ENCODE data around the gene TSC22D2. TPM values are rescaled to one million over a fixed set of nuclear protein-coding genes. Genes with fewer than 3 reads are reported as not detected.

Gene TSC22D2
- total RNA-seq, 1 experiment from 2014 or later = 20.0 TPM

DNA sequence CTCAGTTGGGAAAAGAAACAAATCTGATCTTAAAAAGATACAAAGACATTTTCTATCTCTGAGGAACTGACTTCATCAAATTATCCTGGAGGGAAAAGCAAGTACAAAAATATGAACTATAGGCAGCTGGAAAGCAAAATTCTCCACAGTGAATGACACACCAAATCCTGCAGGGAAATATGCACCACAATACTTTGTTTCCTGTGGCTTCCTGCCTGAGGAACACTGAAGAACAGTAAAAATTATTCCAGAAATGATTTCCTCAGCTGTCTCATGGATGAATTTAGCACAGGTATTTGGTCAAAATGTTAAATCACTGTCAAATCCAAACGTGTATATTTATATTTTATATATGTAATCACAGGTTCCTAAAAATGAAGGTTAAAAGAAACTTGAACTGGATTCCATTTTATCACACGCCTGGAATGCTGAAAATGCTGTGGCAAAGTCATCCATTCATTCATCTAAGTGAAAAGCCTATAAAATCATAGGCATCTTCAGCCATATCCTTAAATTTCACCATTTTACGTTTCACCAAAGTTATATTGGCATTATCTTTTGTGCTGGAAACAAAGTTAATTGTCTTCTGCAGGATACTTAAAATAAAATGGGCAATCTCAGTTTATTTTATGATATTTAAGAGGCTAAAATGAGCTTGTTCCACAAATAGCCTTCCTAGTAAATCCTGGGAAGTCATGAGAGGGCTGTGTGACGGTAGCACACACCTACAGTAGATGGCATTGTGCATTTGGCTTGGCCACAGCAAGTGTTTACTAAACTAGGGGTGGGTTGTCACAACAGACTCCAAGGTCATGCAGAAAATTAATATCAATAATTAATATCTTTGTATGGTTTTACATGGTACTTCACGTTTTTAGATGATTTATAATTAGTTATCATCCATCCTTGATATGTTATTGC is 19.3 kb upstream of the TSC22D2 start:
- no peak overlapping the region for H2AFZ ChIP-seq (ENCODE audit: low read depth, low read length, poor library complexity, severe bottlenecking)
- no peaks in the 10 kb centered on the region for H3K36me3 ChIP-seq (ENCODE audit: control insufficient read depth in 1 of 2, insufficient read depth in 2 of 2, low read length in 2 of 2)
- no peak overlapping the region for H3K4me3 ChIP-seq (replicated peaks in 1 of 2; ENCODE audit: low read depth in 1 of 2, low read length in 2 of 2)
- H3K9ac ChIP-seq (ENCODE audit: low read length) = no peak overlapping the region
- DNase-seq (ENCODE audit: low read depth, low spot score) = no peak
- intact Hi-C loops (cut with micrococcal nuclease) = no loop called here
- no TSS peak for BruUV-seq (replicated peaks)
- H3K9me2 ChIP-seq (ENCODE audit: insufficient read depth) = no peaks in the 10 kb centered on the region
- no peak overlapping the region for H3K27ac ChIP-seq (ENCODE audit: low read depth, low read length)
- no peaks in the 10 kb centered on the region for H4K20me1 ChIP-seq (ENCODE audit: insufficient read depth)
- ATAC-seq = no peak
- no peaks in the 10 kb centered on the region for H3K9me3 ChIP-seq (ENCODE audit: control insufficient read depth in 1 of 2, insufficient read depth in 1 of 2, low read depth in 1 of 2, low read length in 2 of 2)
- no peak overlapping the region for H3K4me2 ChIP-seq (ENCODE audit: low read length)
- ChIA-PET POLR2A (no interaction called here), CTCF (no interaction called here), RAD21 (ENCODE audit: low non-redundant PET in 1 of 2, low total read pairs in 2 of 2, uncharacterized antibody in 2 of 2, unreplicated experiment in 2 of 2) (no interaction called here)
- H3K4me1 ChIP-seq (ENCODE audit: control insufficient read depth in 1 of 2, insufficient read depth in 2 of 2, low read length in 2 of 2) = peaks cover 0 to 6% of the 10 kb centered on the region in 2 experiments; a peak in 2 of 4 replicates
- TF ChIP-seq TCF7L2 (IDR thresholded peaks at IDR 0.05; ENCODE audit: borderline replicate concordance, extremely low read depth, insufficient read depth, insufficient read length) (no peak), EGR1 (IDR thresholded peaks at IDR 0.05; ENCODE audit: low read depth) (no peak), EZH2phosphoT487 (IDR thresholded peaks at IDR 0.05; ENCODE audit: borderline replicate concordance) (no peak), ZFX (IDR thresholded peaks at IDR 0.05) (no peak), POLR2A (IDR thresholded peaks at IDR 0.05; ENCODE audit: borderline replicate concordance, extremely low read depth, insufficient read depth, insufficient read length) (no peak)
- TF ChIP-seq, protein P1, sequence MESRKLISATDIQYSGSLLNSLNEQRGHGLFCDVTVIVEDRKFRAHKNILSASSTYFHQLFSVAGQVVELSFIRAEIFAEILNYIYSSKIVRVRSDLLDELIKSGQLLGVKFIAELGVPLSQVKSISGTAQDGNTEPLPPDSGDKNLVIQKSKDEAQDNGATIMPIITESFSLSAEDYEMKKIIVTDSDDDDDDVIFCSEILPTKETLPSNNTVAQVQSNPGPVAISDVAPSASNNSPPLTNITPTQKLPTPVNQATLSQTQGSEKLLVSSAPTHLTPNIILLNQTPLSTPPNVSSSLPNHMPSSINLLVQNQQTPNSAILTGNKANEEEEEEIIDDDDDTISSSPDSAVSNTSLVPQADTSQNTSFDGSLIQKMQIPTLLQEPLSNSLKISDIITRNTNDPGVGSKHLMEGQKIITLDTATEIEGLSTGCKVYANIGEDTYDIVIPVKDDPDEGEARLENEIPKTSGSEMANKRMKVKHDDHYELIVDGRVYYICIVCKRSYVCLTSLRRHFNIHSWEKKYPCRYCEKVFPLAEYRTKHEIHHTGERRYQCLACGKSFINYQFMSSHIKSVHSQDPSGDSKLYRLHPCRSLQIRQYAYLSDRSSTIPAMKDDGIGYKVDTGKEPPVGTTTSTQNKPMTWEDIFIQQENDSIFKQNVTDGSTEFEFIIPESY (IDR thresholded peaks at IDR 0.05; ENCODE audit: extremely low read depth, insufficient replicate concordance, low read length) = no peak
- no peaks in the 10 kb centered on the region for H3K79me2 ChIP-seq (ENCODE audit: insufficient read depth, low read length)
- H3K27me3 ChIP-seq (ENCODE audit: insufficient read depth, low read length) = no peaks in the 10 kb centered on the region

DNA sequence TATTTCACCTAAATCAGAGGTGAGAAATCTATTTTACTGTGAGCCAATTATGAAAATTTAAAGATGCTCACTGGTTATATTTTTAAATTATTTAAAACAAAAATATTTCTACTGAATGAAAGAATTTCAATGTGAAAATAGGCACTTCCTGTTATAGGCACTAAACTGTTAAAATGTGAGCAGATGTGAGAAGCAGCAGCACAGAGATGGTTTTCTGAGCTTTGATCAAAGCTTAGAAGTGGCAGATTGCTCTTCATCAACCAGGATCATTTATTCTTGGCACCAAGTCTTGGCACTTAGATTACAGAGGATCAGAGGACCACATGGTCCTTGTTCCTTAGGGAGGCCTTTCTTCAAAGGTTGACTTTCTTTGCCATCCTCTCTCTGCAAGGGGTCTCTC is 18.0 kb upstream of the TSC22D2 start:
- no TSS peak for BruUV-seq (replicated peaks)
- no peak overlapping the region for H3K9ac ChIP-seq (ENCODE audit: low read length)
- H3K9me2 ChIP-seq (ENCODE audit: insufficient read depth) = no peaks in the 10 kb centered on the region
- H2AFZ ChIP-seq (ENCODE audit: low read depth, low read length, poor library complexity, severe bottlenecking) = no peak overlapping the region
- no peak overlapping the region for H3K4me2 ChIP-seq (ENCODE audit: low read length)
- ChIA-PET RAD21 (ENCODE audit: low non-redundant PET in 1 of 2, low total read pairs in 2 of 2, uncharacterized antibody in 2 of 2, unreplicated experiment in 2 of 2) (no interaction called here), CTCF (no interaction called here), POLR2A (no interaction called here)
- no peak overlapping the region for H3K27ac ChIP-seq (ENCODE audit: low read depth, low read length)
- intact Hi-C loops (cut with micrococcal nuclease) = no loop called here
- no peaks in the 10 kb centered on the region for H3K27me3 ChIP-seq (ENCODE audit: insufficient read depth, low read length)
- no peaks in the 10 kb centered on the region for H3K9me3 ChIP-seq (ENCODE audit: control insufficient read depth in 1 of 2, insufficient read depth in 1 of 2, low read depth in 1 of 2, low read length in 2 of 2)
- H3K79me2 ChIP-seq (ENCODE audit: insufficient read depth, low read length) = no peaks in the 10 kb centered on the region
- H3K4me3 ChIP-seq (replicated peaks in 1 of 2; ENCODE audit: low read depth in 1 of 2, low read length in 2 of 2) = no peak overlapping the region
- no peaks in the 10 kb centered on the region for H3K36me3 ChIP-seq (ENCODE audit: control insufficient read depth in 1 of 2, insufficient read depth in 2 of 2, low read length in 2 of 2)
- peaks cover 0 to 6% of the 10 kb centered on the region in 2 experiments; a peak in 2 of 4 replicates for H3K4me1 ChIP-seq (ENCODE audit: control insufficient read depth in 1 of 2, insufficient read depth in 2 of 2, low read length in 2 of 2)
- DNase-seq (ENCODE audit: low read depth, low spot score) = no peak
- ATAC-seq = no peak
- H4K20me1 ChIP-seq (ENCODE audit: insufficient read depth) = no peaks in the 10 kb centered on the region
- no peak for TF ChIP-seq SP1 (IDR thresholded peaks at IDR 0.05; ENCODE audit: low read depth)
- no peak for TF ChIP-seq ELF1 (IDR thresholded peaks at IDR 0.05; ENCODE audit: borderline replicate concordance, low read depth)
- TF ChIP-seq, protein P2, sequence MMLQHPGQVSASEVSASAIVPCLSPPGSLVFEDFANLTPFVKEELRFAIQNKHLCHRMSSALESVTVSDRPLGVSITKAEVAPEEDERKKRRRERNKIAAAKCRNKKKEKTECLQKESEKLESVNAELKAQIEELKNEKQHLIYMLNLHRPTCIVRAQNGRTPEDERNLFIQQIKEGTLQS (IDR thresholded peaks at IDR 0.05) = no peak
- TF ChIP-seq ZNF274 (IDR thresholded peaks at IDR 0.05; ENCODE audit: low read depth, low read length) = no peak
- TF ChIP-seq RAD21 (IDR thresholded peaks at IDR 0.05; ENCODE audit: low read depth) = no peak
- TF ChIP-seq CEBPB (IDR thresholded peaks at IDR 0.05; ENCODE audit: low read depth) = no peak
- no peak for TF ChIP-seq CBX3 (IDR thresholded peaks at IDR 0.05; ENCODE audit: low read depth)
- TF ChIP-seq EZH2 (IDR thresholded peaks at IDR 0.05) = no peak
- TF ChIP-seq, protein P1 (IDR thresholded peaks at IDR 0.05; ENCODE audit: extremely low read depth, insufficient replicate concordance, low read length) = no peak
- TF ChIP-seq EGR1 (IDR thresholded peaks at IDR 0.05; ENCODE audit: low read depth) = no peak
- no peak for TF ChIP-seq POLR2AphosphoS5 (IDR thresholded peaks at IDR 0.05; ENCODE audit: low read depth, low read length)
- no peak for TF ChIP-seq YY1 (IDR thresholded peaks at IDR 0.05; ENCODE audit: extremely low read depth, insufficient replicate concordance, low read depth, low read length)

Measured in HCT116 (cell line).